OCI-LY3 (cell line): ENCODE data around the gene TNRC6C.
A peak's percentile ranks its signal among the peaks of the same experiment; 100 is the strongest.

ENCODE experiments used
- H2AFZ ChIP-seq: fragments of 200-600, 300-600 bp; shearing (Covaris generic); 2 replicates; pipeline ENCODE4 v1.6.0; 2014; ENCODE audit warnings: antibody characterized with exemption, low read depth, low read length
- H3K27ac ChIP-seq: fragments of 200-600, 300-600 bp; sonication (generic); 2 replicates; pipeline ENCODE4 v1.5.1; 2014; ENCODE audit warnings: mild to moderate bottlenecking, low read length, moderate library complexity, mixed read lengths
- H3K27me3 ChIP-seq: fragments of 200-600, 300-600 bp; sonication (generic); 2 replicates; pipeline ENCODE4 v1.6.1; 2014; ENCODE audit warnings: low read depth, low read length, mixed read lengths
- H3K36me3 ChIP-seq: fragments of 200-600, 300-600 bp; sonication (generic); replicated peaks from 2 replicates; pipeline ENCODE3; 2014; ENCODE audit warnings: low read depth, low read length, mixed read lengths
- H3K4me1 ChIP-seq: fragments of 300-600, 200-600 bp; sonication (generic); 2 replicates; pipeline ENCODE4 v1.6.1; 2014; ENCODE audit warnings: low read length, mixed read lengths
- H3K4me2 ChIP-seq: fragments of 200-600, 300-600 bp; sonication (generic); 2 replicates; pipeline ENCODE4 v1.6.1; 2014; ENCODE audit warnings: low read length, mixed read lengths
- H3K4me3 ChIP-seq: fragments of 300-600, 200-600 bp; sonication (generic); 2 replicates; pipeline ENCODE4 v1.5.1; 2014; ENCODE audit warnings: antibody characterized with exemption, mild to moderate bottlenecking, low read length, moderate library complexity
- H3K79me2 ChIP-seq: fragments of 300-600, 200-600 bp; shearing (Covaris generic); 2 replicates; pipeline ENCODE4 v1.6.1; 2014; ENCODE audit warnings: mild to moderate bottlenecking, low read length, mixed read lengths
- H3K9ac ChIP-seq: fragments of 300-600, 200-600 bp; shearing (Covaris generic); 2 replicates; pipeline ENCODE4 v1.6.0; 2014; ENCODE audit warnings: mild to moderate bottlenecking, low read length, moderate library complexity
- H3K9me3 ChIP-seq: fragments of 200-600, 300-600 bp; shearing (Covaris generic); 2 replicates; pipeline ENCODE4 v1.6.1; 2014; ENCODE audit warnings: low read length, mixed read lengths; ENCODE audit not compliant: insufficient read depth
- H4K20me1 ChIP-seq: fragments of 200-600, 300-600 bp; sonication (generic); 2 replicates; pipeline ENCODE4 v1.6.1; 2016; ENCODE audit warnings: low read length, mixed read lengths; ENCODE audit not compliant: insufficient read depth
- CTCF ChIP-seq: fragments of 200-600, 300-600 bp; sonication (generic); IDR thresholded peaks from 2 replicates; pipeline ENCODE4 v1.5.1; 2014; ENCODE audit warnings: antibody characterized with exemption, low read length, low read depth
- EZH2phosphoT487 ChIP-seq: fragments of 200-600 bp; shearing (Covaris generic); IDR thresholded peaks from 2 replicates; pipeline ENCODE4 v1.6.1; 2018; ENCODE audit warnings: antibody characterized with exemption, mixed run types, low read depth

Gene TNRC6C

GRCh38 chr17:78125976-78126894 lies 167.7 kb downstream of the TNRC6C start:
- Histone ChIP-seq H3K27me3 (no peaks in the 10 kb centered on the region), H3K4me1 (peaks cover 72% of the 10 kb centered on the region), H3K36me3 (peaks cover 31% of the 10 kb centered on the region), H4K20me1 (peaks cover 11% of the 10 kb centered on the region), H3K27ac (peak overlapping the region; percentile 77), H3K4me3 (peak overlapping the region; percentile 91), H2AFZ (no peak overlapping the region), H3K9me3 (no peaks in the 10 kb centered on the region), H3K79me2 (peaks cover 37% of the 10 kb centered on the region), H3K4me2 (peak overlapping the region; percentile 96), H3K9ac (peak overlapping the region; percentile 98)
- no peak for TF ChIP-seq EZH2phosphoT487

GRCh38 chr17:78126895-78127238 lies 168.4 kb downstream of the TNRC6C start:
- H3K27me3 ChIP-seq, result no peaks in the 10 kb centered on the region
- peak overlapping the region; percentile 98 for H3K9ac ChIP-seq
- H2AFZ ChIP-seq, result no peak overlapping the region
- peak overlapping the region; percentile 91 for H3K4me3 ChIP-seq
- H3K79me2 ChIP-seq, result peaks cover 37% of the 10 kb centered on the region
- H3K4me1 ChIP-seq, result peaks cover 69% of the 10 kb centered on the region
- H3K4me2 ChIP-seq, result peak overlapping the region; percentile 96
- H3K27ac ChIP-seq, result peak overlapping the region; percentile 77
- H4K20me1 ChIP-seq, result peaks cover 9% of the 10 kb centered on the region
- TF ChIP-seq CTCF, result no peak
- no peak for TF ChIP-seq EZH2phosphoT487
- H3K36me3 ChIP-seq, result peaks cover 27% of the 10 kb centered on the region
- no peaks in the 10 kb centered on the region for H3K9me3 ChIP-seq

GRCh38 chr17:78127239-78127887 lies 168.9 kb downstream of the TNRC6C start:
- no peaks in the 10 kb centered on the region for H3K9me3 ChIP-seq
- peaks cover 7% of the 10 kb centered on the region for H4K20me1 ChIP-seq
- peaks cover 22% of the 10 kb centered on the region for H3K36me3 ChIP-seq
- peaks cover 67% of the 10 kb centered on the region for H3K4me1 ChIP-seq
- H3K4me3 ChIP-seq, result peak overlapping the region; percentile 91
- TF ChIP-seq EZH2phosphoT487 (no peak), CTCF (no peak)
- H3K27me3 ChIP-seq, result no peaks in the 10 kb centered on the region
- H3K4me2 ChIP-seq, result peak overlapping the region; percentile 96
- no peak overlapping the region for H2AFZ ChIP-seq
- peak overlapping the region; percentile 98 for H3K9ac ChIP-seq
- H3K27ac ChIP-seq, result peak overlapping the region; percentile 77
- peaks cover 37% of the 10 kb centered on the region for H3K79me2 ChIP-seq

DNA sequence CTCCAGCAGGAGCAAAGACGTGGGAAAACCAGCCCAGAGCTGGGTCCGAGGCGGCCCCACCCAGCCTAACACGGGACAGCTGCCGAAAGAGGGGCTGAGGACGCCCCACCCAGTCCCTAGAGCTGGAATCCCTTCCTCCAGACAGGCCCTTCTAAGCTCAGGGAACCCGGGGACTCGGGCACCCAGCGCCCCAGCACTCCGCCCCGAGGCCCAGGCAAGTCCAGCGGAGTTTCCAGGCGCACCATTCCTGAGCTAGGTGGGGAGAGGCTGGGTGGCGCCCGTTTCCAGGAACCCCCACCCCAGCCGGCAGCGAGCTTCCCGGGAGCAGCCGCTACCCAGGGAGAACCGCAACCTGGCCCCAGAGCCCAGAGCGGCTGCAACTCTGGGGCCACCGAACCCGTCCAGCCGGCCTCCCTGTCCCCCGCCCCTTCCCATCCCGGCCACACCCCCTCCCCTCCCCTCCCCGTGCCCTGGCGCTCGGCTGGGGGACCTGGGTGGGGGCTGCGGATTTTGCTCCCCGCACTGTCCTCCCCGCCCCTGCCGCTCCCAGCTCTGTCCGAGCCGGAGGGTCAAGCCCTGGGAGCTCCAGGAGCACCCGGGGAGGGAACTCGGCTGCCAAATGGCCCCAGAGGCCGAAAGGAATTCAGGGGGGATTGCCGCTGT lies 169.5 kb downstream of the TNRC6C start:
- peak overlapping the region; percentile 77 for H3K27ac ChIP-seq
- H3K4me2 ChIP-seq, result peak overlapping the region; percentile 96
- peak overlapping the region; percentile 91 for H3K4me3 ChIP-seq
- TF ChIP-seq CTCF (no peak), EZH2phosphoT487 (no peak)
- peak overlapping the region; percentile 98 for H3K9ac ChIP-seq
- peaks cover 36% of the 10 kb centered on the region for H3K79me2 ChIP-seq
- no peaks in the 10 kb centered on the region for H3K9me3 ChIP-seq
- peaks cover 2% of the 10 kb centered on the region; the same call in 1 of the 2 replicates for H4K20me1 ChIP-seq
- no peak overlapping the region for H2AFZ ChIP-seq
- H3K36me3 ChIP-seq, result peaks cover 16% of the 10 kb centered on the region
- H3K4me1 ChIP-seq, result peaks cover 74% of the 10 kb centered on the region
- H3K27me3 ChIP-seq, result no peaks in the 10 kb centered on the region
